ENCODE results near the gene DOCK1. TPM values are rescaled to one million over a fixed set of nuclear protein-coding genes. Genes with fewer than 3 reads are reported as not detected.
A peak's percentile ranks its signal among the peaks of the same experiment; 100 is the strongest.

The DOCK1 gene
- total RNA-seq, 1 experiment from 2014 or later = not detected

DNA sequence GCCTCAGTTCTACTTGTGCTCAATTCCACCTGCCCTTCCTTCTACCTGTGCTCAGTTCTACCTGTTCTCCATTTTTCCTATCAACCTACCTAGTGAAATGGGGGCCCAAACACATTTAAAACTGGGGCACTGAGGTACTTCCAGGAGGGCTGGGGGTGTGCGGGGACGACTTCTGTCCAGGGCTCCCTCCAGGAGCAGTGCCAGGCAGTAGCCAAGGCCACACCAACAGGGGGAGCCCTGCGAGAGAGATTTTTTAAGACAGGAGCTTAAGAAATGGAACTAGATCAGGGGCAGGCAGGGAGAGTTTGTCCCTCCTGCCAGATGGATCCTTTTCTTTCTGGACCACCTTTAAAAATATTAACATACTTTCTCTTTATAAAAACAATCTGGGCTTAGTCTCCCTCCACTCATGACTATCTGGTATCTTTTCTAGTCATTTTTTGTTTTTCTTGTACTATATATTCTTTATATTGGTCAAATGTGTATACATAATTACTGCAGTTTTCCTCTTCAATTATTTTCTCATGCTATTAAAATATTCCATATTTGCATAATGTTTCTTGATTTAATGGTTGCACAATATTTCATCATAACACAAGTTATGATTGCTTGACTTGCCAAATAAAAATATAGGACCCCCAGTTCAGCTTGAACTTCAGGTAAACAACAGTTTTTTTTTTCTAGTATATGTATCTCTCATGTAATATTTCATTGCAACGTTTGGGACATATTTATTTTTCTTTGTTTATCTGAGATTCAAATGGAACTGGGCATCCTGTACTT lies 338.5 kb downstream of the DOCK1 start:
- no peaks in the 10 kb centered on the region for H3K4me1 ChIP-seq (ENCODE audit: low read length)
- no peaks in the 10 kb centered on the region for H3K9me3 ChIP-seq (ENCODE audit: low read length)
- H3K4me3 ChIP-seq (ENCODE audit: low read length) = no peak overlapping the region
- no peaks in the 10 kb centered on the region for H4K20me1 ChIP-seq (ENCODE audit: insufficient read depth, low read depth, low read length)
- no peak overlapping the region for H3K9ac ChIP-seq (ENCODE audit: low read length)
- H3K27me3 ChIP-seq (ENCODE audit: low read length) = no peaks in the 10 kb centered on the region
- no peaks in the 10 kb centered on the region for H3K9me2 ChIP-seq (replicated peaks; ENCODE audit: insufficient read depth, low read length)
- no peak overlapping the region for H3K4me2 ChIP-seq (ENCODE audit: low read depth, low read length, poor library complexity, severe bottlenecking)
- no peak overlapping the region for H3K27ac ChIP-seq (ENCODE audit: low read length)
- H2AFZ ChIP-seq (ENCODE audit: low read length) = no peak overlapping the region
- no peaks in the 10 kb centered on the region for H3K36me3 ChIP-seq (ENCODE audit: insufficient read depth, low read length)
- H3K79me2 ChIP-seq (ENCODE audit: low read length) = no peaks in the 10 kb centered on the region
- DNase-seq = peak; percentile 76

DNA sequence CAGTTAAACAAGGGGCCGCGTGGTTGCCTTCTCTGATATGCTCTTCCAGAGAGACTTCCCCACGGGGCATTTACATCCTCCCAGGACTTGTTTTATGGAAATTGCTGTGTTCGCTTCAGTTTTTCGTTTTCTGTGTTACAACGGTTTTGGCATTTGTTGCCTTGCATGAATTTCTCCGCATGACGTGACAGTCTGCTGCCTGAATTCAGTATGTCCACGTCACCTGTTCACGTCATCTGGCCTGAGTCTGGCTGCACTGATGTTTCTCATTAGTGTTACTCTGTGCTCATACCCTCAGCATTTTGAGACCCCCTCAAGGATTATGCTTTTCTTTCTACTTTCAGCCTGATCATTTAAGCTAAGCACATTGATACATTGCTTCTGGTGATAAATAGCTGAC lies 340.2 kb downstream of the DOCK1 start:
- Histone ChIP-seq H3K9me3 (ENCODE audit: low read length) (no peaks in the 10 kb centered on the region), H3K4me1 (ENCODE audit: low read length) (no peaks in the 10 kb centered on the region), H4K20me1 (ENCODE audit: insufficient read depth, low read depth, low read length) (no peaks in the 10 kb centered on the region), H3K27ac (ENCODE audit: low read length) (no peak overlapping the region), H2AFZ (ENCODE audit: low read length) (no peak overlapping the region), H3K27me3 (ENCODE audit: low read length) (no peaks in the 10 kb centered on the region), H3K4me2 (ENCODE audit: low read depth, low read length, poor library complexity, severe bottlenecking) (no peak overlapping the region), H3K9me2 (replicated peaks; ENCODE audit: insufficient read depth, low read length) (no peaks in the 10 kb centered on the region), H3K36me3 (ENCODE audit: insufficient read depth, low read length) (no peaks in the 10 kb centered on the region), H3K79me2 (ENCODE audit: low read length) (no peaks in the 10 kb centered on the region), H3K4me3 (ENCODE audit: low read length) (no peak overlapping the region), H3K9ac (ENCODE audit: low read length) (no peak overlapping the region)
- DNase-seq = no peak

DNA sequence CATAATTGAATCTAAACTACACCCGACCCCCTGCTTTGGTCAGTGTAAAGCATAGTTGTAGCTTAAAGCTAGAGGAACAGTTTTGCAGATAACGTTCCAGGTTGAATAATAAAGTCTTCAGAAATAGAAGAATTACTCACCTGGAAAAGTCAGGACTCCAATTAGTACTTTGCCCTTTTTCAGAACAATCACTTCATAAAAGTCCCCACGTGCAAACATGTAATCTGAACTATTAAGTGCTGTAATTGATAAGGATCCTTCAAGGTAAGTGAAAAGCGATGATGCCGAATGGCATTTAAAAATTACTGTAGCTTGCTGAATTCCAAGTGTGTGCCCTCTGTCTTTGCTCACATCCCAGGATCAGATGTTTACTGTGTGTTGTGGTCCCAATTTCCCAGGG lies 344.8 kb downstream of the DOCK1 start:
- no peaks in the 10 kb centered on the region for H4K20me1 ChIP-seq (ENCODE audit: insufficient read depth, low read depth, low read length)
- no peaks in the 10 kb centered on the region for H3K9me3 ChIP-seq (ENCODE audit: low read length)
- H3K27ac ChIP-seq (ENCODE audit: low read length) = no peak overlapping the region
- H3K4me3 ChIP-seq (ENCODE audit: low read length) = no peak overlapping the region
- no peak overlapping the region for H3K9ac ChIP-seq (ENCODE audit: low read length)
- H3K27me3 ChIP-seq (ENCODE audit: low read length) = no peaks in the 10 kb centered on the region
- no peaks in the 10 kb centered on the region for H3K79me2 ChIP-seq (ENCODE audit: low read length)
- H3K4me1 ChIP-seq (ENCODE audit: low read length) = no peaks in the 10 kb centered on the region
- H3K36me3 ChIP-seq (ENCODE audit: insufficient read depth, low read length) = no peaks in the 10 kb centered on the region
- no peak for DNase-seq
- H3K4me2 ChIP-seq (ENCODE audit: low read depth, low read length, poor library complexity, severe bottlenecking) = no peak overlapping the region
- no peaks in the 10 kb centered on the region for H3K9me2 ChIP-seq (replicated peaks; ENCODE audit: insufficient read depth, low read length)
- H2AFZ ChIP-seq (ENCODE audit: low read length) = no peak overlapping the region

DNA sequence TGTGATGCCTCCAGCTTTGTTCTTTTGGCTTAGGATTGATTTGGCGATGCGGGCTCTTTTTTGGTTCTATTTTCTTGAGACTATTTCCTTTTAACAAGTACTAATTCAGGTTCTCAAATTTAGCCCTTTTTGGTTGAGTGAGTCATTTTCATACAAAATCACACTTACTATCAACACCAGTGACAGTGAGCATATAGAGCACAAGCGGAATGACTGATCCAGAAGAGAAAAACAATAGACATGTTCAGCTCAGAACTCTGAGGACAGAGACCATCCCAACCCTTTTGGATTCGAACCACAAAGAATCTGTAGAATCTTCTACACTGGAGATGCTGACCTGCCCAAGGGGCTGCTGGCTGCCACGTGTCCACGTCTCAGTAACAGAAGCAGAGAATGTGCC lies 347.6 kb downstream of the DOCK1 start:
- no peak for DNase-seq
- Histone ChIP-seq H3K27ac (ENCODE audit: low read length) (no peak overlapping the region), H3K4me2 (ENCODE audit: low read depth, low read length, poor library complexity, severe bottlenecking) (no peak overlapping the region)

DNA sequence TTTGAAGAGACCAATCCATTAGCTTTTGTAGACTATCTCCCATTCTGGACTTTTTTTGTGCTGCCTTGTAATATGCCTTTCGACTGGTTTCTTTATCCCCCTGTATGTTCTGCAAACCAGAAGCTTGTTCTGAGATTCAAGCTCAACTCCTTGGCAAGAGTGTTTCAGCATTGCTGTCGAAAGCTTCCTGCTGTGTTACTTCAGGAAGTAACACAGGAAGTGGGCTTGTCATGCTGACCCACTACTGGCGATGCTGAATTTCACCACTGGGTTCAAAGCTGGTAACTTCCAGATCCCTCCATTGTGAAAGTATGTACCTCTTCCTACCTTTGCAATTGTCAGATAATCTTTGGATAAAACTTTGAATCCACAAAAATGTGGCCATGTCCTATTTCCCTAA lies 349.0 kb downstream of the DOCK1 start:
- H3K9me2 ChIP-seq (replicated peaks; ENCODE audit: insufficient read depth, low read length) = no peaks in the 10 kb centered on the region

More for the DNA sequence above, 347.6 kb downstream of the DOCK1 start:
- no peaks in the 10 kb centered on the region for H3K4me1 ChIP-seq (ENCODE audit: low read length)
- H3K9me3 ChIP-seq (ENCODE audit: low read length) = no peaks in the 10 kb centered on the region
- no peaks in the 10 kb centered on the region for H3K9me2 ChIP-seq (replicated peaks; ENCODE audit: insufficient read depth, low read length)
- H2AFZ ChIP-seq (ENCODE audit: low read length) = no peak overlapping the region
- H3K27me3 ChIP-seq (ENCODE audit: low read length) = no peaks in the 10 kb centered on the region
- no peaks in the 10 kb centered on the region for H3K79me2 ChIP-seq (ENCODE audit: low read length)
- no peak overlapping the region for H3K9ac ChIP-seq (ENCODE audit: low read length)
- no peak overlapping the region for H3K4me3 ChIP-seq (ENCODE audit: low read length)
- no peaks in the 10 kb centered on the region for H4K20me1 ChIP-seq (ENCODE audit: insufficient read depth, low read depth, low read length)
- H3K36me3 ChIP-seq (ENCODE audit: insufficient read depth, low read length) = no peaks in the 10 kb centered on the region

DNA sequence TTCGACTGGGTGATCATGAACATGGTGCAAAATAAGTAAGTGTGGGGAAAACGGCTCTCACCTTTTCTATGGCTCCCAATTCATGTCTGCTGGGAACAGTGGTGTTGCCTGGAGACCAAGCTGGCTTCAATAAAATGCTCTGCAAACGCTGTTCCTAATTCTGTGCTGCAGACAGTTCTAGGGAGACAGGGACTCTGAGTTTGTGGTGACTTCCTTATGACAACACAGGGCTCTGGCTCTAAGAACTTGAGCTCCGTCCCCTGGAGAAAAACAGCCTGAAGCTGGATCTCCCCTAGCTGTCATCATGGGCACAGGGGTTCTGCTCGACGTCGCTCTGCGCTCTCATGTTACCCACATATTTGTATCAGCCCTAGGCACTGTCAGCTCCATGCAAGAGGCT lies 352.2 kb downstream of the DOCK1 start:
- no peaks in the 10 kb centered on the region for H3K36me3 ChIP-seq (ENCODE audit: insufficient read depth, low read length)
- no peaks in the 10 kb centered on the region for H3K27me3 ChIP-seq (ENCODE audit: low read length)
- H3K9me3 ChIP-seq (ENCODE audit: low read length) = peaks cover 13% of the 10 kb centered on the region; the same call in 1 of the 2 replicates
- no peaks in the 10 kb centered on the region for H3K4me1 ChIP-seq (ENCODE audit: low read length)
- no peak overlapping the region for H3K9ac ChIP-seq (ENCODE audit: low read length)
- H3K4me2 ChIP-seq (ENCODE audit: low read depth, low read length, poor library complexity, severe bottlenecking) = no peak overlapping the region
- no peak overlapping the region for H3K27ac ChIP-seq (ENCODE audit: low read length)
- H3K79me2 ChIP-seq (ENCODE audit: low read length) = no peaks in the 10 kb centered on the region
- H4K20me1 ChIP-seq (ENCODE audit: insufficient read depth, low read depth, low read length) = no peaks in the 10 kb centered on the region
- no peak overlapping the region for H2AFZ ChIP-seq (ENCODE audit: low read length)
- no peaks in the 10 kb centered on the region for H3K9me2 ChIP-seq (replicated peaks; ENCODE audit: insufficient read depth, low read length)
- no peak overlapping the region for H3K4me3 ChIP-seq (ENCODE audit: low read length)
- no peak for DNase-seq

More for the DNA sequence above, 349.0 kb downstream of the DOCK1 start:
- no peaks in the 10 kb centered on the region for H4K20me1 ChIP-seq (ENCODE audit: insufficient read depth, low read depth, low read length)
- no peak overlapping the region for H3K4me2 ChIP-seq (ENCODE audit: low read depth, low read length, poor library complexity, severe bottlenecking)
- DNase-seq = no peak
- no peak overlapping the region for H3K4me3 ChIP-seq (ENCODE audit: low read length)
- H3K79me2 ChIP-seq (ENCODE audit: low read length) = no peaks in the 10 kb centered on the region
- no peaks in the 10 kb centered on the region for H3K9me3 ChIP-seq (ENCODE audit: low read length)
- no peaks in the 10 kb centered on the region for H3K36me3 ChIP-seq (ENCODE audit: insufficient read depth, low read length)
- H2AFZ ChIP-seq (ENCODE audit: low read length) = no peak overlapping the region
- no peak overlapping the region for H3K27ac ChIP-seq (ENCODE audit: low read length)
- H3K9ac ChIP-seq (ENCODE audit: low read length) = no peak overlapping the region
- no peaks in the 10 kb centered on the region for H3K4me1 ChIP-seq (ENCODE audit: low read length)
- no peaks in the 10 kb centered on the region for H3K27me3 ChIP-seq (ENCODE audit: low read length)

DNA sequence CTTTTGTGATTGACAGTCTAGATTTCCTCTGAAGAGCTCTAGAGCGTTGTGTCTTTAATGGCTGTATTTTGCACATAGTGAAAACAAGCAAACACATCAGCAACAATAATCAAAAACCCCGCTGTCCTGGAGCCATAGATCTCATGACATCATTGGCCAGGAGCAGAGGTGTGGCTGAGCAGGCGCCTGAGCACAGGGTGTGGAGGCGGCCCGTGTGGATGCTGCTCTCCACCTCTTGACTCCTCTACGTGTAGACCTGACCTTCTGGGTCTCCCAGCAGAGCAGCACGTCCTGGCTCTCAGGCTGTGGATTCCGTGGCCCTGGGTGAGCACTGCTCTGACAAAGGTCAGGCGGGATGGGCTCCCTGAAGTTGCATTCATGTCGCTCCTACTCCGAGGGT lies 354.1 kb downstream of the DOCK1 start:
- no peaks in the 10 kb centered on the region for H3K4me1 ChIP-seq (ENCODE audit: low read length)
- no peak for DNase-seq
- H3K9me2 ChIP-seq (replicated peaks; ENCODE audit: insufficient read depth, low read length) = no peaks in the 10 kb centered on the region
- no peaks in the 10 kb centered on the region for H3K36me3 ChIP-seq (ENCODE audit: insufficient read depth, low read length)
- H3K79me2 ChIP-seq (ENCODE audit: low read length) = no peaks in the 10 kb centered on the region
- H3K4me2 ChIP-seq (ENCODE audit: low read depth, low read length, poor library complexity, severe bottlenecking) = no peak overlapping the region
- H3K27me3 ChIP-seq (ENCODE audit: low read length) = no peaks in the 10 kb centered on the region
- peaks cover 13% of the 10 kb centered on the region; the same call in 1 of the 2 replicates for H3K9me3 ChIP-seq (ENCODE audit: low read length)
- no peak overlapping the region for H3K4me3 ChIP-seq (ENCODE audit: low read length)
- no peak overlapping the region for H3K27ac ChIP-seq (ENCODE audit: low read length)
- no peaks in the 10 kb centered on the region for H4K20me1 ChIP-seq (ENCODE audit: insufficient read depth, low read depth, low read length)
- no peak overlapping the region for H3K9ac ChIP-seq (ENCODE audit: low read length)
- no peak overlapping the region for H2AFZ ChIP-seq (ENCODE audit: low read length)

DNA sequence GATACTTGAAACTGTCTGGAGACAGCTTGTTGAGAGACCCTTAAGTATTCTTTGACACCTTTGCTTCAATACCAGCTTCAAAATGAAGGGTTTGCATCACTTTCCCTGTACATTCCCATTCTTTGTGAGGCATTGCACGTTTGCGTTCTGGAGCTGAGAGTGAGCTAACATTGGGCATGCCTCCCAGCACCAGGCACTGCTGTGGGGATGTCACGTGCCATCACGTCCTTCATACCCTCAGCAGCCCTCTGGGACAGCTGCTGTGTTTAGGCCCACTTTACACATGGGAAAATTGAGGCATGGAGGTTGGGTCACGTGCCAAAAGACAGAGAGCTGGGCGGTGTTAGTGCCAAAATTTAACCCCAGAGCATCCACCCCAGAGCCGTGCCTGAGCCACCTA lies 357.4 kb downstream of the DOCK1 start:
- H3K4me3 ChIP-seq (ENCODE audit: low read length) = no peak overlapping the region

More for the DNA sequence above, 357.4 kb downstream of the DOCK1 start:
- DNase-seq = no peak
- H3K4me2 ChIP-seq (ENCODE audit: low read depth, low read length, poor library complexity, severe bottlenecking) = no peak overlapping the region
- no peaks in the 10 kb centered on the region for H3K79me2 ChIP-seq (ENCODE audit: low read length)
- H3K27ac ChIP-seq (ENCODE audit: low read length) = no peak overlapping the region
- H3K27me3 ChIP-seq (ENCODE audit: low read length) = no peaks in the 10 kb centered on the region
- H3K9me2 ChIP-seq (replicated peaks; ENCODE audit: insufficient read depth, low read length) = no peaks in the 10 kb centered on the region
- no peaks in the 10 kb centered on the region for H4K20me1 ChIP-seq (ENCODE audit: insufficient read depth, low read depth, low read length)
- no peaks in the 10 kb centered on the region for H3K4me1 ChIP-seq (ENCODE audit: low read length)
- H3K9me3 ChIP-seq (ENCODE audit: low read length) = peaks cover 13% of the 10 kb centered on the region; the same call in 1 of the 2 replicates
- H2AFZ ChIP-seq (ENCODE audit: low read length) = no peak overlapping the region
- no peak overlapping the region for H3K9ac ChIP-seq (ENCODE audit: low read length)
- no peaks in the 10 kb centered on the region for H3K36me3 ChIP-seq (ENCODE audit: insufficient read depth, low read length)

Measured in Karpas-422 (cell line).